Astrocyte (in vitro differentiated cells and primary cell): ENCODE results near the gene STXBP1. TPM values are rescaled to one million over a fixed set of nuclear protein-coding genes. Genes with fewer than 3 reads are reported as not detected.

Experiments
- DNase-seq: peaks from one replicate; pipeline ENCODE4 v3.0.0-alpha.2; 2010; ENCODE audit warnings: low read depth
- FAIRE-seq: peaks from 2 replicates; lab custom pipeline; 2011; peaks lifted over from hg19 to GRCh38; lab: Jason Lieb, UNC
- H2AFZ ChIP-seq: 2 replicates; pipeline ENCODE4 v1.6.0; 2012; ENCODE audit warnings: low read depth, low read length, inconsistent platforms
- H3K27ac ChIP-seq: 2 replicates; pipeline ENCODE4 v1.5.1; 2011; ENCODE audit warnings: low read depth, low read length, inconsistent platforms
- H3K27me3 ChIP-seq: 2 replicates; pipeline ENCODE4 v1.6.0; 2011; ENCODE audit warnings: low read length, inconsistent platforms; ENCODE audit not compliant: insufficient read depth
- H3K36me3 ChIP-seq: 2 replicates; pipeline ENCODE4 v1.5.1; 2011; ENCODE audit warnings: low read length, inconsistent platforms; ENCODE audit not compliant: insufficient read depth
- H3K4me1 ChIP-seq: 2 replicates; pipeline ENCODE4 v1.5.1; 2011; ENCODE audit warnings: low read length, inconsistent platforms; ENCODE audit not compliant: insufficient read depth
- H3K4me2 ChIP-seq: 2 replicates; pipeline ENCODE4 v1.6.0; 2012; ENCODE audit warnings: low read length, inconsistent platforms
- H3K4me3 ChIP-seq: 2 replicates; pipeline ENCODE4 v1.5.1; 2011; ENCODE audit warnings: low read depth, mild to moderate bottlenecking, low read length, inconsistent platforms; ENCODE audit not compliant: insufficient read depth
- H3K79me2 ChIP-seq: 2 replicates; pipeline ENCODE4 v1.6.0; 2012; ENCODE audit warnings: mild to moderate bottlenecking, low read length, inconsistent platforms; ENCODE audit not compliant: insufficient read depth
- H3K9ac ChIP-seq: 2 replicates; pipeline ENCODE4 v1.6.0; 2012; ENCODE audit warnings: mild to moderate bottlenecking, low read length, inconsistent platforms
- H3K9me3 ChIP-seq: 2 replicates; pipeline ENCODE4 v1.5.1; 2012; ENCODE audit warnings: low read depth, mild to moderate bottlenecking, low read length, inconsistent platforms; ENCODE audit not compliant: insufficient read depth
- H4K20me1 ChIP-seq: 2 replicates; pipeline ENCODE4 v1.6.0; 2012; ENCODE audit warnings: low read length, inconsistent platforms; ENCODE audit not compliant: insufficient read depth
- H3K27ac Mint-ChIP-seq: one replicate; pipeline ENCODE4 v1.8.0; 2021; ENCODE audit warnings: mild to moderate bottlenecking, mixed read lengths; ENCODE audit not compliant: unreplicated experiment
- H3K27me3 Mint-ChIP-seq: one replicate; pipeline ENCODE4 v1.8.0; 2021; ENCODE audit warnings: low read depth, mixed read lengths; ENCODE audit not compliant: unreplicated experiment
- H3K36me3 Mint-ChIP-seq: one replicate; pipeline ENCODE4 v1.8.0; 2021; ENCODE audit warnings: low read depth, mixed read lengths; ENCODE audit not compliant: unreplicated experiment
- H3K4me1 Mint-ChIP-seq: one replicate; pipeline ENCODE4 v1.8.0; 2021; ENCODE audit warnings: low read depth, mixed read lengths; ENCODE audit not compliant: unreplicated experiment
- H3K4me3 Mint-ChIP-seq: one replicate; pipeline ENCODE4 v1.8.0; 2021; ENCODE audit warnings: mild to moderate bottlenecking, moderate library complexity, mixed read lengths; ENCODE audit not compliant: unreplicated experiment
- H3K9me3 Mint-ChIP-seq: one replicate; pipeline ENCODE4 v1.8.0; 2021; ENCODE audit warnings: mild to moderate bottlenecking, mixed read lengths; ENCODE audit not compliant: unreplicated experiment
- CTCF ChIP-seq: IDR thresholded peaks from 2 replicates; pipeline ENCODE4 v1.5.1; 2011; ENCODE audit warnings: low read depth, mild to moderate bottlenecking, inconsistent platforms, low read length, moderate library complexity; ENCODE audit not compliant: insufficient read depth
- EZH2 ChIP-seq: IDR thresholded peaks from 2 replicates; pipeline ENCODE4 v1.6.1; 2012; ENCODE audit warnings: mild to moderate bottlenecking, low read length, inconsistent platforms; ENCODE audit not compliant: insufficient read depth
- total RNA-seq: library from RNA; stranded (reverse); gene quantifications from 2 replicates; pipeline ENCODE4 v1.2.1, GENCODE V29; 2021

The STXBP1 gene
- total RNA-seq, 1 donor from 2014 or later: 39.6 TPM

- H3K9me3 ChIP-seq: no peaks in the 10 kb centered on the region
- no peaks in the 10 kb centered on the region for H3K27me3 Mint-ChIP-seq
- FAIRE-seq (no peak), DNase-seq (no peak)
- H2AFZ ChIP-seq: no peak overlapping the region
- H3K36me3 Mint-ChIP-seq: no peaks in the 10 kb centered on the region
- H3K4me2 ChIP-seq: peak overlapping the region; percentile 91
- H3K27me3 ChIP-seq: no peaks in the 10 kb centered on the region
- H3K79me2 ChIP-seq: peaks cover 33% of the 10 kb centered on the region
- H3K4me1 ChIP-seq: peaks cover 48% of the 10 kb centered on the region
- H3K4me3 Mint-ChIP-seq: peak overlapping the region; percentile 60
- H3K27ac Mint-ChIP-seq: peak overlapping the region; percentile 41
- H3K4me1 Mint-ChIP-seq: peaks cover 29% of the 10 kb centered on the region
- TF ChIP-seq CTCF (no peak), EZH2 (no peak)
- H3K4me3 ChIP-seq: no peak overlapping the region
- no peak overlapping the region for H3K27ac ChIP-seq
- no peak overlapping the region for H3K9ac ChIP-seq
- peaks cover 25% of the 10 kb centered on the region for H4K20me1 ChIP-seq
- no peaks in the 10 kb centered on the region for H3K9me3 Mint-ChIP-seq
- no peaks in the 10 kb centered on the region for H3K36me3 ChIP-seq
These were observed 41.5 kb upstream of the STXBP1 start for GRCh38 chr9:127570533-127571111.

- Histone ChIP-seq H3K27ac (no peak overlapping the region), H3K36me3 (no peaks in the 10 kb centered on the region), H3K79me2 (peaks cover 29% of the 10 kb centered on the region), H3K4me2 (no peak overlapping the region), H3K9me3 (no peaks in the 10 kb centered on the region), H3K27me3 (no peaks in the 10 kb centered on the region), H2AFZ (no peak overlapping the region), H3K4me1 (peaks cover 42% of the 10 kb centered on the region), H3K9ac (no peak overlapping the region), H4K20me1 (peaks cover 11% of the 10 kb centered on the region), H3K4me3 (no peak overlapping the region)
- Mint-ChIP-seq H3K27ac (no peak overlapping the region), H3K27me3 (no peaks in the 10 kb centered on the region), H3K9me3 (no peaks in the 10 kb centered on the region), H3K36me3 (no peaks in the 10 kb centered on the region), H3K4me1 (peaks cover 27% of the 10 kb centered on the region), H3K4me3 (no peak overlapping the region)
- DNase-seq: no peak
- no peak for FAIRE-seq
- TF ChIP-seq EZH2: no peak
- TF ChIP-seq CTCF: no peak
These were observed 40.1 kb upstream of the STXBP1 start for GRCh38 chr9:127571971-127572370.

GRCh38 chr9:127572961-127573721, 38.9 kb upstream of the STXBP1 start:
- H3K79me2 ChIP-seq: peaks cover 23% of the 10 kb centered on the region
- peak overlapping the region; percentile 20 for H3K27ac Mint-ChIP-seq
- no peaks in the 10 kb centered on the region for H4K20me1 ChIP-seq
- H3K4me3 ChIP-seq: no peak overlapping the region
- peak; percentile 73 for DNase-seq
- peak overlapping the region; percentile 53 for H3K9ac ChIP-seq
- H3K36me3 Mint-ChIP-seq: no peaks in the 10 kb centered on the region
- no peak for FAIRE-seq
- H2AFZ ChIP-seq: no peak overlapping the region
- no peaks in the 10 kb centered on the region for H3K9me3 Mint-ChIP-seq
- H3K9me3 ChIP-seq: no peaks in the 10 kb centered on the region
- TF ChIP-seq CTCF (no peak), EZH2 (no peak)
- no peaks in the 10 kb centered on the region for H3K27me3 Mint-ChIP-seq
- H3K27ac ChIP-seq: peak overlapping the region; percentile 71
- no peaks in the 10 kb centered on the region for H3K27me3 ChIP-seq
- H3K4me1 ChIP-seq: peaks cover 44% of the 10 kb centered on the region
- no peaks in the 10 kb centered on the region for H3K36me3 ChIP-seq
- H3K4me3 Mint-ChIP-seq: no peak overlapping the region
- H3K4me2 ChIP-seq: peak overlapping the region; percentile 66
- peaks cover 27% of the 10 kb centered on the region for H3K4me1 Mint-ChIP-seq
